Retina (tissue), 1 donor: ENCODE data around the gene LGI1.

Experiments used
- DNase-seq: peaks from one replicate; pipeline ENCODE4 v3.0.0-alpha.2; 2016

LGI1 gene

GRCh38 chr10:93756118-93756517 is 1.6 kb upstream of the LGI1 start:
- no peak for DNase-seq

GRCh38 chr10:93757136-93757535 is 600 bp upstream of the LGI1 start:
- peak; percentile 32 for DNase-seq

- no peak for DNase-seq
Measured at GRCh38 chr10:93758508-93758885, 761 bp downstream of the LGI1 start.

GRCh38 chr10:93758891-93759410 is 1.2 kb downstream of the LGI1 start:
- no peak for DNase-seq

GRCh38 chr10:93760490-93760889 is 2.8 kb downstream of the LGI1 start:
- DNase-seq, result no peak

- peak; percentile 19 for DNase-seq
Measured at GRCh38 chr10:93762979-93763391, 5.2 kb downstream of the LGI1 start.

GRCh38 chr10:93766918-93767317 is 9.2 kb downstream of the LGI1 start:
- no peak for DNase-seq

GRCh38 chr10:93767724-93768399 is 10.1 kb downstream of the LGI1 start:
- no peak for DNase-seq

- DNase-seq, result no peak
Measured at GRCh38 chr10:93768892-93769291, 11.2 kb downstream of the LGI1 start.

- no peak for DNase-seq
Measured at GRCh38 chr10:93771354-93771753, 13.6 kb downstream of the LGI1 start.

- DNase-seq, result no peak
Measured at GRCh38 chr10:93773120-93773519, 15.4 kb downstream of the LGI1 start.

GRCh38 chr10:93773705-93774104 is 16.0 kb downstream of the LGI1 start:
- DNase-seq, result no peak

GRCh38 chr10:93775356-93775755 is 17.6 kb downstream of the LGI1 start:
- no peak for DNase-seq

- DNase-seq, result no peak
Measured at GRCh38 chr10:93777092-93777491, 19.4 kb downstream of the LGI1 start.

GRCh38 chr10:93784059-93784458 is 26.3 kb downstream of the LGI1 start:
- DNase-seq, result no peak

GRCh38 chr10:93788413-93789208 is 30.9 kb downstream of the LGI1 start:
- DNase-seq, result no peak

GRCh38 chr10:93790439-93790838 is 32.7 kb downstream of the LGI1 start:
- DNase-seq, result no peak

GRCh38 chr10:93796167-93796566 is 38.4 kb downstream of the LGI1 start:
- DNase-seq, result no peak

- no peak for DNase-seq
Measured at GRCh38 chr10:93797825-93798224, 40.1 kb downstream of the LGI1 start.

GRCh38 chr10:93799155-93799708 is 41.5 kb downstream of the LGI1 start:
- DNase-seq, result no peak

- no peak for DNase-seq
Measured at GRCh38 chr10:93804200-93804599, 46.5 kb downstream of the LGI1 start.

GRCh38 chr10:93806903-93807302 is 49.2 kb downstream of the LGI1 start:
- no peak for DNase-seq

GRCh38 chr10:93807371-93807770 is 49.6 kb downstream of the LGI1 start:
- no peak for DNase-seq
